Measurements from ENCODE around the gene PKMYT1.
A peak's percentile ranks its signal among the peaks of the same experiment; 100 is the strongest.
"Not testable (repeated sequence)": the region's sequence is repeated elsewhere in the genome, so short reads cannot be mapped to it uniquely, and the experiment has no call there.

The PKMYT1 gene

DNA sequence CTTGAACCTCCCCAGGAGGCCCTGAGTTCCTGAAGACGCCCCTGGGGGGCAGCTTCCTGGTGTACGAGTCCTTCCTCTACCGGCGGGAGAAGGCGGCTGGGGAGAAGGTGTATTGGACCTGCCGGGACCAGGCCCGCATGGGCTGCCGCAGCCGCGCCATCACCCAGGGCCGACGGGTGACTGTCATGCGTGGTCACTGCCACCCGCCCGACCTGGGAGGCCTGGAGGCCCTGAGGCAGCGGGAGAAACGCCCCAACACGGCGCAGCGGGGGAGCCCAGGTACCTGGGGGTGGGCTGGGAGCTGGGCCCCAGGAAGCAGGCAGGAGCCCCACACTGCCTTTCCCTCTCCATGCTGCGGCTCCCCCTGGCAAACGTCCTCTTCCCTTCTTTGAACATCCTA, 46.5 kb downstream of the PKMYT1 start:
- DNase-seq (ENCODE audit: low spot score) = no peak

DNA sequence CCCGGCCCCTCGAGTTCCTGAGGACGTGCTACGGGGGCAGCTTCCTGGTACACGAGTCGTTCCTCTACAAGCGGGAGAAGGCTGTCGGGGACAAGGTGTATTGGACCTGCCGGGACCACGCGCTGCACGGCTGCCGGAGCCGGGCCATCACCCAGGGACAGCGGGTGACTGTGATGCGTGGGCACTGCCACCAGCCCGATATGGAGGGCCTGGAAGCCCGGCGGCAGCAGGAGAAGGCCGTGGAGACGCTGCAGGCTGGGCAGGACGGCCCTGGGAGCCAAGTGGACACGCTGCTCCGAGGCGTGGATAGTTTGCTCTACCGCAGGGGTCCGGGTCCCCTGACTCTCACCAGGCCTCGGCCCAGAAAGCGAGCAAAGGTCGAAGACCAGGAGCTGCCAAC, 47.1 kb downstream of the PKMYT1 start:
- no peak for DNase-seq (ENCODE audit: low spot score)

DNA sequence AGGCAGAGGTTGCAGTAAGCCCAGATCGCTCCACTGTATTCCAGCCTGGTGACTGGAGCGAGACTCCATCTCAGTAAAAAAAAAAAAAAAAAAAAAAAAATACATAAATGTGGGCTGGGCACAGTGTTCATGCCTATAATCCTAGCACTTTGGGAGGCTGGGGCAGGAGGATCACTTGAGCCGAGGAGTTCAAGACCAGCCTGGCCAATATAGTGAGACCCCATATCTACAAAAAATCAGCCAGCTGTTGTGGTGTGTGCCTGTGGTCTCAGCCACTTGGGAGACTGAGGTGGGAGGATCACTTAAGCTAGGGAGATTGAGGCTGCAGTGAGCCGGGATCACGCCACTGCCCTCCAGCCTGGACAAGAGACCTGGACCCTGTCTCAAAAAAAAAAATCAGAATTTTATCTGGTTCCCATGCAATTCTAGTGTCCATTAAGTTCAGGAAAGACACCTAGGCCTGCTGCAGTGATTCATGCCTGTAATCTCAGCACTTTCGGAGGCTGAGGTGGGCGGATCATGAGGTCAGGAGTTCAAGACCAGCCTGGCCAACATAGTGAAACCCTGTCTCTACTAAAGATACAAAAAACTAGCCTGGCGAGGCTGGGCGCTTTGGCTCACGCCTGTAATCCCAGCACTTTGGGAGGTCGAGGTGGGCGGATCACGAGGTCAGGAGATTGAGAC, 48.9 kb downstream of the PKMYT1 start:
- DNase-seq (ENCODE audit: low spot score) = not testable (repeated sequence)

DNA sequence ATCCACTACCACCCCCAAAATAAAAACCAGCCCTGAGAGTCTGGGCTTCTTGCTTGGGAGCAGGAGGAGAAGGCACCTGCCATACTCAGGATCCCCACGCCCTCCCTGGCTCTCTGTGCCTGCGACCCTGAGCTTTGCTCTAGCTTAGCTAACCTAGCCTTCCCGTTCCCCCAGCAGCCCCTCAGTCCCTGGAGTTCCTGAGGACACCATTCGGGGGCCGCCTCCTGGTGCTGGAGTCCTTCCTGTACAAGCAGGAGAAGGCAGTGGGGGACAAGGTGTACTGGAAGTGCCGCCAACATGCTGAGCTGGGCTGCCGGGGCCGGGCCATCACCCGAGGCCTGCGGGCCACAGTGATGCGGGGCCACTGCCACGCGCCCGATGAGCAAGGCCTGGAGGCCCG, 50.0 kb downstream of the PKMYT1 start:
- no peak for DNase-seq (ENCODE audit: low spot score)

DNA sequence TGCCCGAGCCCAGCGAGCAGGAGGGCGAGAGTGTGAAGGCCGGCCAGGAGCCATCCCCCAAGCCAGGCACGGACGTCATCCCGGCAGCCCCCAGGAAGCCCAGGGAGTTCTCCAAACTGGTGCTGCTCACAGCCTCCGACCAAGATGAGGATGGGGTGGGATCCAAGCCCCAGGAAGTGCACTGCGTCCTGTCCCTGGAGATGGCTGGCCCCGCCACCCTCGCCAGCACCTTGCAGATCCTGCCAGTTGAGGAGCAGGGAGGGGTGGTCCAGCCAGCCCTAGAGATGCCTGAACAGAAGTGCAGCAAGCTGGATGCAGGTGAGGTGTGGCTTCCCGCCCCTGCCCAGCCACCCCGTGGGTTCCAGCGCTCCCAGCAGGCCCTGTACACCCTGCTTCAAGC, 50.6 kb downstream of the PKMYT1 start:
- no peak for DNase-seq (ENCODE audit: low spot score)

DNA sequence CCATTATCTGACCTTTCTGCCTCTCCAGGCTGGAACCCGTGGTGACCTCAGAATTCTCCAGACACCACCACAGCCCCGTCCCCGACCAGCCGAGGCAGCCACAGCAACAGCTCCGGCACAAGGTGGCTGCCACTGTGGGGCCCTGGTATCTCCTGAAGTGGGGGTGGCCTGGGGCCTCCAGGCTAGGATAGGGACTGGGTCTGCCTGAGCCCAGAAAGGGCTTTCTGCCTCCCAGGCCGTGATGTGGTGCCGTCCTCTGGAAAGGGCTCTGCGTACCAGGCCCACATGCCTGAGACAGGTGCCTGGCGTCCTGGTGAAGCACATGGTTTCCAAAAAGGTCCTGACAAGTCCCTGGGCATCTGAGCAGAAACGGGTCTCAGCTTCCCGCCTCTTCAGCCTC, 51.5 kb downstream of the PKMYT1 start:
- DNase-seq (ENCODE audit: low spot score) = no peak

DNA sequence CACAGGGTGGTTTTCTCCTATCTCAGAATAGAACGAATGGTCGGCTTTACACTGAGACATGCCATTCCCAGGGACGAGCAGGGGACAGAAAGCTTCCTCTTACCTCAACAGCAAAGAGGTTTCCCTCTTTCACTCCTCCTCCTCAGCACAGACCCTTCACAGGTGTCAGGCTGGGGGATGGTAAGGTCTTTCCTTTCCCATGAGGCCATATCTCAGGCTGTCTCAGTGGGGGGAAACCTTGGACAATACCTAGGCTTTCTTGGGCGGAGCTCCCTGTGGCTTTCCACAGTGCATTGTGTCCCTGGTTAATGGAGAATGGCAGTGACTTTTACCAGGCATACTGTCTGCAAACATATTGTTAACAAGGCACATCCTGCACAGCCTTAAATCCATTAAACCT, 52.1 kb downstream of the PKMYT1 start:
- not testable (repeated sequence) for DNase-seq (ENCODE audit: low spot score)

DNA sequence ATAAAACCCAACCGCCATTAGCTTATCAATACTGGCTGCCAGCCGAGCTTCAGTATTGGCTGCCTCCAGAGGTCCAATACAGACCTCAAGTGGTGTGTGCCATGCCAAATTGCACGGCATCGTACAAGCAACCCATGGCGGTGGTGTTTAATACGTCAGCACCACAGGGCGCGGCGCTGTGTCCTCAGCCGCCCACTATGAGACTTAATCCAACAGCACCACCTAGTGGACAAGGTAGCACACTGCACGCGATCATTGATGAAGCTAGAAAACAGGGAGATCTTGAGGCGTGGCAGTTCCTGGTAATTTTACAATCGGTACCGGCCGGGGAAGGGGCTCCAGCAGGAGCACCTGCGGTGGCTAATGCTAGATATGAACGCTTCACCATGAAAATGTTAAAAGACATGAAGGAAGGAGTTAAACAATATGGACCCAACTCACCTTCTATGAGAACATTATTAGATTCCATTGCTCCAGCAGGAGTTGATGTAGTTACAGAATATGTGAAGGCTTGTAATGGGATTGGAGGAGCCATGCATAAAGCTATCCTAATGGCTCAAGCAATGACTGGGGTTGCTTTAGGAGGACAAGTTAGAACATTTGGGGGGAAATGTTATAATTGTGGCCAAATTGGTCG, 53.1 kb downstream of the PKMYT1 start:
- DNase-seq (ENCODE audit: low spot score) = peak; percentile 81

DNA sequence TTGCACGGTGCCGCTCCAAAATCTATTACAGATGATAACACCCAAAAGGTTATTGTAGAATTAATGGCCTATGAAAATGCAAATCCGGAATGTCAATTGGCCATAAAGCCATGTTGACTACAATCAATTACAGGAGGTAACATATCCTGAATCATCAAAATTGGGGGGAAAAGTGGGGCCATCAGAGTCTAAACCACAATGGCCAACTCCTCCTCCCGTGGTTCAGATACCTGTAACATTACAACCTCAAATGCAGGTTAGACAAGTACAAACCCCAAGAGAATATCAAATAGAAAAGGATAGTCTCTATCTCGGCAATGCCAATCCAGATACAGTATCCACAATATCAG, 53.6 kb downstream of the PKMYT1 start:
- DNase-seq (ENCODE audit: low spot score) = no peak

DNA sequence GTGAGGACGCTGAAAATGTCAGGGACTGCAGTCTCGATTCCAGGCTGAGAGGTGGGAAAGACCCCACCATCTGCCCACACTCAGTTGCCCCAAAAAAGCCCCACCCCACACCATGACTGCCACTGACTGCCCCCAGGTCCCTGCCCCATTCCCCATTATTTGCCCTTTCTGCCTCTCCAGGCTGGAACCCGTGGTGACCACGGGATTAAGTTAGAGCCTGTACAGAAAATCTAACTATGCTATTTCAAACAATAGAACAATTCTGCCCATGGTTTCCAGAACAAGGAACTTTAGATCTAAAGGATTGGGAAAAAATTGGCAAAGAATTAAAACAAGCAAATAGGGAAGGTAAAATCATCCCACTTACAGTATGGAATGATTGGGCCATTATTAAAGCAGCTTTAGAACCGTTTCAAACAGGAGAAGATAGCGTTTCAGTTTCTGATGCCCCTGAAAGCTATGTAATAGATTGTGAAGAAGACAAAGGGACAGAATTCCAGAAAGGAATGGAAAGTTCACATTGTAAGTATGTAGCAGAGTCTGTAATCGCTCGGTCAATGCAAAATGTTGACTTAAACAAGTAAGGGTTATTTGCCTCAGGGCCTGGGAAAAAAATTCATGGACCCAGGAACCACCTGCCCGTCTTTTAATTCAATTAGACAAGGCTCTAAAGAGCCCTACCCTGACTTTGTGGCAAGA, 54.1 kb downstream of the PKMYT1 start:
- no peak for DNase-seq (ENCODE audit: low spot score)

DNA sequence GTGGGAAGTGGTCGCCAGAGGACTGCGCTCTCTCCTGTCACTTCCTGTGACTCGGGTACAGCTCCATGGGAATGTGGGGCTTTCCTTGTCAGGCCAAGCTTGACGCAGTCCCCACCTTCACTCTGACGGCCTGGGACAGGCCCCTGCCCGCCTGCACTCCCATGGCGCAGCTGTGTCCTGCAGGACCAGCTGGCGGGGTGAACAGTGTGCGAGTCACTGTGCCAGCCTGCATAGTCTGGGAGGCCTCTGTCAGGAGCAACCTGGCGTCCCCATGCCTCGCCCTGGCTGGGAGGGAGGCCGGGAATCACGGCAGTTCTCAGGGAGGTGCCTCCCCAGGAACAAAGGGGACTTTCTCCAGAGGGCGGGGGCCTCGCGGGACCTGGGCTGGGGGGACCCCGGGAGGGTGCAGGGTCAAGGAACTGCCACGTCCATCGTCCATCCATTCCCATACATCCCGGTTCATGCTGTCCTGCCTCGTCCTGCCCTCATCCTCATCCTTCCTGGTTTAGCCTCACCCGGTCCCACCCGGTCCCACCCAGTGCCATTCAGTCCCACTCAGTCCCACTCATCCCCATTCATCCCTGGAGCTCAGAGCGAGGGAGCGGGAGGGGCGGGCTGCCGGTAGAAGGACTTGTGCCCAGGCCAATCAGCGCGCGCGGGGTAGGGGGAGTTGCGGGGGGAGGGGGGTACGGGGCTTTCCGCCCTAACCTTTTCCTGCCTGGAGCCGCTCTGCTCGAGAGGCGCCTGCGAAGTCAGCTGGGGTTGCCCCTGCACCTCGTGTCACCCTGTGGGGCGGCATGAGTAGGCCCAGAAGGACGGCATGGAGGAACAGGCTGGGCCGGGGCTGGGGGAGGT, 55.1 kb downstream of the PKMYT1 start:
- DNase-seq (ENCODE audit: low spot score) = no peak

DNA sequence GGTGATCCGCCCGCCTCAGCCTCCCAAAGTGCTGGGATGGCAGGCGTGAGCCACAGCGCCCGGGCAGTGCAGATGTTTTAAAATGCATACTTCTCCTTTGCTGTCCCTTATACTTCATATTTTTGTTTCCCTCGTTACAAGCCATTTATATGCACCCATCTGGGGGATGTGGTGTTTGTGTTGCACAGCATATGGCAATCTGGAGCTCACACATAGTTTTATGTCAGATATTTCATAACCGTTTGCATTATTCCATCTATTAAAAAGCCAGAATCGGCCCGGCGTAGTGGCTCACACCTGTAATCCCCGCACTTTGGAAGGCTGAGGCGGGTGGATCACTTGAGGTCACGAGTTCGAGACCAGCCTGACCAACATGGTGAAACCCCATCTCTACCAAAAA, 56.8 kb downstream of the PKMYT1 start:
- no peak for DNase-seq (ENCODE audit: low spot score)
